Spleen (tissue), 11 donors: Measurements from ENCODE around the gene NCF2. TPM values are rescaled to one million over a fixed set of nuclear protein-coding genes. Genes with fewer than 3 reads are reported as not detected.

ENCODE experiments used
- DNase-seq: peaks from one replicate; pipeline ENCODE4 v3.0.0-alpha.2; 2020
- H3K27ac ChIP-seq, 8 donors: fragments of 200-600 bp; sonication (generic) in 7 of 8; 1 replicate in 4 of 8; 2 replicates in 4 of 8; pipeline versions ENCODE4 v1.5.0 to v1.8.0; 2016 to 2021; ENCODE audit warnings: inconsistent platforms in 4 of 8, mild to moderate bottlenecking in 4 of 8, moderate library complexity in 1 of 8
- H3K27me3 ChIP-seq, 7 donors: fragments of 200-600 bp; sonication (generic) in 6 of 7; replicated peaks in 1 of 7; 1 replicate in 4 of 7; 2 replicates in 3 of 7; pipeline versions ENCODE4 v1.5.0 to v1.8.0; 2016 to 2021; ENCODE audit warnings: inconsistent platforms in 3 of 7, mild to moderate bottlenecking in 1 of 7
- H3K36me3 ChIP-seq, 6 donors: fragments of 200-600 bp; sonication (generic) in 5 of 6; 1 replicate in 4 of 6; 2 replicates in 2 of 6; pipeline versions ENCODE4 v1.5.0 to v1.8.0; 2016 to 2021; ENCODE audit warnings: inconsistent platforms in 2 of 6
- H3K4me1 ChIP-seq, 6 donors: fragments of 200-600 bp; sonication (generic) in 5 of 6; 1 replicate in 3 of 6; 2 replicates in 3 of 6; pipeline versions ENCODE4 v1.5.0 to v1.8.0; 2016 to 2021; ENCODE audit warnings: inconsistent platforms in 3 of 6
- H3K4me3 ChIP-seq, 8 donors: fragments of 200-600 bp; sonication (generic) in 7 of 8; 1 replicate in 4 of 8; 2 replicates in 4 of 8; pipeline versions ENCODE4 v1.5.0 to v1.8.0; 2016 to 2021; ENCODE audit warnings: inconsistent platforms in 4 of 8, mild to moderate bottlenecking in 4 of 8, moderate library complexity in 2 of 8
- H3K9me3 ChIP-seq, 8 donors: fragments of 200-600 bp; sonication (generic) in 7 of 8; 1 replicate in 4 of 8; 2 replicates in 4 of 8; pipeline versions ENCODE4 v1.5.0 to v1.8.0; 2016 to 2021; ENCODE audit warnings: inconsistent platforms in 4 of 8
- CTCF ChIP-seq, 11 experiments: fragments of 200-600 bp in 7 of 11; fragments of 450-650 bp in 4 of 11; sonication (generic) in 4 of 11; IDR thresholded peaks in 8 of 11; conservative IDR thresholded peaks in 3 of 11; 1 replicate in 7 of 11; 2 replicates in 4 of 11; pipeline versions ENCODE4 v1.4.0 to v1.8.0; 2016 to 2021; ENCODE audit warnings: antibody characterized with exemption in 11 of 11, inconsistent platforms in 4 of 11, mild to moderate bottlenecking in 1 of 11
- POLR2A ChIP-seq, 3 donors: fragments of 450-650 bp; IDR thresholded peaks; one replicate each; pipeline ENCODE4 v1.5.1; 2017; ENCODE audit warnings: antibody characterized with exemption in 3 of 3, mild to moderate bottlenecking in 1 of 3
- POLR2AphosphoS5 ChIP-seq, 3 donors: sonication (generic); formaldehyde crosslinking; IDR thresholded peaks; one replicate each; pipeline ENCODE4 v1.5.1; 2017; ENCODE audit warnings: antibody characterized with exemption in 3 of 3
- WGBS, 5 donors: extraction: QIAGEN DNeasy Blood & Tissue Kit in 3 of 5; methylation state at CpG; one replicate each; pipeline versions ENCODE4 v1.1.5 to v1.1.7; 2013 to 2018; 5-methylcytosine and 5-hydroxymethylcytosine counted together
- intact Hi-C: fragments of 100-400 bp; cut with DNase I; formaldehyde crosslinking; loops from one replicate; pipeline ENCODE4 v1.15.0; 2023; ENCODE audit warnings: low total_unique reads
- polyA plus RNA-seq, 3 donors: library from polyadenylated mRNA; stranded (reverse); fragments of 200-250 nt; gene quantifications; one replicate each; pipeline ENCODE4 v1.2.1, GENCODE V29; 2013
- total RNA-seq, 7 donors: library from RNA; depleted of rRNA in 3 of 7; stranded (reverse); fragments of >200 nt in 3 of 7; fragmentation: NEBNext Ultra II Directional in 4 of 7; extraction: Animal tissue kit (Norgen Biotek cat#: 25700) in 4 of 7; gene quantifications; one replicate each; pipeline versions ENCODE4 v1.1.0 to v1.2.1, GENCODE V29; 2016 to 2021
- donor health status: healthy with polysubstance abuse.
- donor health status: DM: no; HTN: no; CAD: no; lungs with moderate emphysema.
- donor health status: DM: no; HTN: no; CAD: no.
- donor health status: Bipolar disorder and iron deficiency.
- donor health status: healthy.
- donor health status: DM: no; HTN: no; CAD: no.
- donor health status: DM: yes; HTN: yes; CAD: no.

NCF2 gene
- total and polyA plus RNA-seq, 10 donors, result 14.9 to 232 (median 99.0) TPM

- WGBS, 5 donors, result 59 to 95% (median 88%) methylated on average over 1 of the region's 1 CpG
- intact Hi-C loops, result no loop called here
- Histone ChIP-seq H3K27me3 (no peaks in the 10 kb centered on the region), H3K4me3 (no peak overlapping the region), H3K4me1 (no peaks in the 10 kb centered on the region), H3K36me3 (peaks cover 6 to 48% (median 21%) of the 10 kb centered on the region in 6 donors), H3K9me3 (no peaks in the 10 kb centered on the region), H3K27ac (no peak overlapping the region)
- DNase-seq, result no peak
- TF ChIP-seq POLR2A (IDR thresholded peaks at IDR 0.05) (no peak), POLR2AphosphoS5 (IDR thresholded peaks at IDR 0.05) (no peak), CTCF (IDR thresholded peaks at IDR 0.05 in 8 of 11, conservative IDR thresholded peaks at IDR 0.05 in 3 of 11) (no peak)
Observed at GRCh38 chr1:183514235-183514634, 76.0 kb downstream of the NCF2 start.

GRCh38 chr1:183512450-183512849, 77.8 kb downstream of the NCF2 start:
- H3K27me3 ChIP-seq, result no peaks in the 10 kb centered on the region
- no peaks in the 10 kb centered on the region for H3K4me1 ChIP-seq
- 77 to 94% (median 91%) methylated on average over 2 of the region's 2 CpGs for WGBS, 5 donors
- H3K36me3 ChIP-seq, result peaks cover 0 to 36% (median 12%) of the 10 kb centered on the region in 6 donors
- no peak overlapping the region for H3K4me3 ChIP-seq
- no peak overlapping the region for H3K27ac ChIP-seq
- no peaks in the 10 kb centered on the region for H3K9me3 ChIP-seq
- no peak for TF ChIP-seq POLR2AphosphoS5 (IDR thresholded peaks at IDR 0.05)
- TF ChIP-seq CTCF (IDR thresholded peaks at IDR 0.05 in 8 of 11, conservative IDR thresholded peaks at IDR 0.05 in 3 of 11), result no peak
- TF ChIP-seq POLR2A (IDR thresholded peaks at IDR 0.05), result no peak
- intact Hi-C loops, result no loop called here
- no peak for DNase-seq

GRCh38 chr1:183508694-183509093, 81.6 kb downstream of the NCF2 start:
- intact Hi-C loops, result no loop called here
- H3K4me3 ChIP-seq, result no peak overlapping the region
- H3K27ac ChIP-seq, result no peak overlapping the region
- DNase-seq, result no peak
- WGBS, 5 donors, result 87 to 100% (median 93%) methylated on average over 1 of the region's 1 CpG
- H3K9me3 ChIP-seq, result no peaks in the 10 kb centered on the region
- H3K36me3 ChIP-seq, result peaks cover 0 to 10% (median 3%) of the 10 kb centered on the region in 6 donors
- peaks cover 0 to 26% (median 10%) of the 10 kb centered on the region in 6 donors for H3K4me1 ChIP-seq
- TF ChIP-seq CTCF (IDR thresholded peaks at IDR 0.05 in 8 of 11, conservative IDR thresholded peaks at IDR 0.05 in 3 of 11) (no peak), POLR2A (IDR thresholded peaks at IDR 0.05) (no peak), POLR2AphosphoS5 (IDR thresholded peaks at IDR 0.05) (no peak)
- H3K27me3 ChIP-seq, result no peaks in the 10 kb centered on the region

GRCh38 chr1:183506561-183506960, 83.7 kb downstream of the NCF2 start:
- H3K36me3 ChIP-seq, result peaks cover 0 to 7% (median 0%) of the 10 kb centered on the region in 6 donors
- H3K27me3 ChIP-seq, result no peaks in the 10 kb centered on the region
- intact Hi-C loops, result no loop called here
- TF ChIP-seq POLR2A (IDR thresholded peaks at IDR 0.05) (no peak), CTCF (IDR thresholded peaks at IDR 0.05 in 8 of 11, conservative IDR thresholded peaks at IDR 0.05 in 3 of 11) (no peak), POLR2AphosphoS5 (IDR thresholded peaks at IDR 0.05) (no peak)
- H3K4me1 ChIP-seq, result peaks cover 0 to 40% (median 10%) of the 10 kb centered on the region in 6 donors
- no peak overlapping the region for H3K4me3 ChIP-seq
- no peak overlapping the region for H3K27ac ChIP-seq
- no peak for DNase-seq
- no peaks in the 10 kb centered on the region for H3K9me3 ChIP-seq
- WGBS, 5 donors, result 92 to 96% (median 94%) methylated on average over 4 of the region's 4 CpGs

Other genes starting within 250 kb of the NCF2 start
- 1 to 10 TPM in 1 of 7 donors, under 1 TPM in 6; 0.13 to 1.7 (median 0.21) TPM for gene NMNAT2, start 172.1 kb downstream of the NCF2 start, total RNA-seq
- under 1 TPM; 0.05 to 0.10 (median 0.07) TPM for gene NMNAT2, start 172.1 kb downstream of the NCF2 start, polyA plus RNA-seq
- 100 to 1,000 TPM in 1 of 7 donors, 10 to 100 TPM in 6; 51.7 to 116 (median 68.8) TPM for gene SMG7, start 118.0 kb downstream of the NCF2 start, total RNA-seq
- 10 to 100 TPM; 14.1 to 18.3 (median 14.6) TPM for gene SMG7, start 118.0 kb downstream of the NCF2 start, polyA plus RNA-seq
- 100 to 1,000 TPM; 141 to 221 (median 171) TPM for gene ARPC5, start 45.3 kb upstream of the NCF2 start, total RNA-seq
- gene ARPC5, start 45.3 kb upstream of the NCF2 start, polyA plus RNA-seq, result 100 to 1,000 TPM; 122 to 208 (median 190) TPM
- not detected for gene APOBEC4, start 62.9 kb upstream of the NCF2 start, total RNA-seq
- not detected for gene APOBEC4, start 62.9 kb upstream of the NCF2 start, polyA plus RNA-seq
- gene RGL1, start 214.7 kb upstream of the NCF2 start, total RNA-seq, result 100 to 1,000 TPM in 4 of 7 donors, 10 to 100 TPM in 3; 66.7 to 126 (median 102) TPM
- gene RGL1, start 214.7 kb upstream of the NCF2 start, polyA plus RNA-seq, result 10 to 100 TPM; 14.3 to 30.2 (median 14.8) TPM